Esophagus muscularis mucosa (tissue), 4 donors: ENCODE data around the gene S1PR2. TPM values are rescaled to one million over a fixed set of nuclear protein-coding genes. Genes with fewer than 3 reads are reported as not detected.

Source experiments
- DNase-seq: peaks from one replicate; pipeline ENCODE4 v3.0.0-alpha.2; 2017; ENCODE audit errors: extremely low spot score
- H3K27ac ChIP-seq, 4 donors: fragments of 200-600 bp; sonication (generic); replicated peaks in 1 of 4; 1 replicate in 3 of 4; 2 replicates in 1 of 4; pipeline ENCODE4 v1.5.1; 2016 to 2019; ENCODE audit warnings: mild to moderate bottlenecking in 1 of 4
- H3K27me3 ChIP-seq, 4 donors: fragments of 200-600 bp; sonication (generic); one replicate each; pipeline versions ENCODE4 v1.5.1 to v1.6.0; 2016 to 2019
- H3K36me3 ChIP-seq, 4 donors: fragments of 200-600 bp; sonication (generic); one replicate each; pipeline ENCODE4 v1.5.1; 2016 to 2019
- H3K4me1 ChIP-seq, 4 donors: fragments of 200-600 bp; sonication (generic); one replicate each; pipeline ENCODE4 v1.5.1; 2016 to 2019
- H3K4me3 ChIP-seq, 4 donors: fragments of 200-600 bp; sonication (generic); 1 replicate in 2 of 4; 2 replicates in 2 of 4; pipeline ENCODE4 v1.5.1; 2016 to 2019; ENCODE audit warnings: mild to moderate bottlenecking in 4 of 4, moderate library complexity in 1 of 4
- H3K9me3 ChIP-seq, 4 donors: fragments of 200-600 bp; sonication (generic); 1 replicate in 3 of 4; 2 replicates in 1 of 4; pipeline ENCODE4 v1.5.1; 2016 to 2019
- CTCF ChIP-seq, 3 experiments: fragments of 200-600 bp in 2 of 3; fragments of 450-650 bp in 1 of 3; sonication (generic) in 2 of 3; IDR thresholded peaks; one replicate each; pipeline ENCODE4 v1.5.1; 2017 to 2019; ENCODE audit warnings: antibody characterized with exemption in 3 of 3, mild to moderate bottlenecking in 2 of 3, moderate library complexity in 1 of 3
- EP300 ChIP-seq: sonication (generic); formaldehyde crosslinking; IDR thresholded peaks from one replicate; pipeline ENCODE4 v1.6.1; 2017; ENCODE audit warnings: antibody characterized with exemption
- POLR2A ChIP-seq: fragments of 450-650 bp; IDR thresholded peaks from one replicate; pipeline ENCODE4 v1.6.1; 2017; ENCODE audit warnings: antibody characterized with exemption, moderate library complexity, mild to moderate bottlenecking, low read depth
- POLR2AphosphoS5 ChIP-seq, 2 donors: sonication (generic); formaldehyde crosslinking; IDR thresholded peaks; one replicate each; pipeline ENCODE4 v1.6.1; 2017; ENCODE audit warnings: antibody characterized with exemption in 2 of 2
- WGBS: methylation state at CpG from one replicate; pipeline ENCODE4 v1.1.5; 2018; 5-methylcytosine and 5-hydroxymethylcytosine counted together
- intact Hi-C: fragments of 100-400 bp; cut with DNase I; formaldehyde crosslinking; loops from one replicate; pipeline ENCODE4 v1.15.1; 2023
- total RNA-seq, 4 donors: library from RNA; depleted of rRNA; stranded (reverse); fragments of >200 nt; gene quantifications; one replicate each; pipeline versions ENCODE4 v1.1.0 to v1.2.1, GENCODE V29; 2016

Gene S1PR2
- total RNA-seq, 4 donors from 2014 or later, result 14.5 to 27.7 (median 20.4) TPM

DNA sequence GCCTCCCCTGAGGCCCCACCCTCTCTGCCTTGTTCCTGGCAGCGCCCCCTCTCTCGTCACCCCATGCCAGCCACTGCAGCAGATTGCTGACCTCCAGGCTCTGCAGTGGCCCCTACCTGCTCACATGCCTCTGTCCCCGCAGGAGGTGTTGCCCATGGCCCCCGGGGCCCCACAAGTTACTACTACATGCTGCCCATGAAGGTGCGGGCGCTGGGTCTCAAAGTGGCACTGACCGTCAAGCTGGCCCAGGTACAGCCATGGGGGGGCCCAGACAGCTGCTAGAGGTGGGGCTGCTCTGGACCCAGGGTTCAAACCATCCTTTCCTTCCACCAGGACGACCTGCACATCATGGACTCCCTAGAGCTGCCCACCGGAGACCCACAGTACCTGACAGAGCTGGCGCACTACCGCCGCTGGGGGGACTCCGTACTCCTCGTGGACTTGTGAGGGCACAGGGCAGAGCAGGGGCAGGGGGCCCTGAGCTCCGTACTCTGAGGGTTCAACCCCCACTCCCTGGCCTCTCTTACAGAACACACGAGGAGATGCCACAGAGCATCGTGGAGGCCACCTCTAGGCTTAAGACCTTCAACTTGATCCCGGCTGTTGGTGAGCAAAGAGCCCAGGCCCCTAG, 27.1 kb upstream of the S1PR2 start:
- intact Hi-C loops, result loop anchor here (10.0 kb wide), 1 partner anchor 153 kb away; the partner anchor contains the start of genes ANGPTL6 and PPAN
- H3K4me1 ChIP-seq, result peaks cover 0 to 17% (median 15%) of the 10 kb centered on the region in 4 donors
- no peaks in the 10 kb centered on the region for H3K27me3 ChIP-seq
- no peak for TF ChIP-seq POLR2AphosphoS5 (IDR thresholded peaks at IDR 0.05)
- TF ChIP-seq CTCF (IDR thresholded peaks at IDR 0.05), result no peak
- TF ChIP-seq EP300, result no peak
- no peak for TF ChIP-seq POLR2A
- no peak for DNase-seq
- H3K36me3 ChIP-seq, result peaks cover 31 to 66% (median 59%) of the 10 kb centered on the region in 4 donors
- no peak overlapping the region for H3K27ac ChIP-seq
- WGBS, result 90% methylated on average over 7 of the region's 18 CpGs
- H3K4me3 ChIP-seq, result no peak overlapping the region
- H3K9me3 ChIP-seq, result no peaks in the 10 kb centered on the region

DNA sequence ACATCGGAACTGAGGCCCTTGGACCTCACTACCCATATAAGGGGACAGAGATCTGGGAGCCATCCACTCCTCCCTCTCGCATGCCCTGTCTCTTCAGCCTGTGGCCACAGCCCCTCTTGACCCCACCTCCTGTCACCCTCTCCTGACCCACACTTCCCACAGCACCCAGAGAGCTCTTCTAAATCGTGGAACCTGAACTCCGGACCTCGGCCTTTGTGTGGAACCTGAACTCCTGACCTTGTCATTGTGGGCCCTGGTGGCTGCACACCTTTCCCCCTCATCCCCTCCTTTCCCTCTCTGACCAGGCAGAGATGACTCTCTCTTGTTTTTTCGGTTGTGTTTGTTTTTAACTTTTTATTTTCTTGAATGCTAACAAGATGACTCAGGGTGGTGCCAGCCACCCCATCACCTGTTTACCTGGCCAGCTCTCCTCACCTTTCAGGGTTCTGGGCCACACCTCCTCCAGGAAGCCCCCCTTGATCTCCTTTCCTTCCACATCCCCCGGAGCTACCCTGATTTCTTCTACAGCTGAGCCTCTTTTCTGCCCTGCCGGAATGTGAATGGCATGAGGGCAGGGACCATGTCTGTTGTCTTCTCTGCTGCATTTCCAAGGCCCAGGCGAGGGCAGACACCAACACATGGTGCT, 26.0 kb upstream of the S1PR2 start:
- Histone ChIP-seq H3K36me3 (peaks cover 31 to 66% (median 59%) of the 10 kb centered on the region in 4 donors), H3K4me3 (no peak overlapping the region), H3K9me3 (no peaks in the 10 kb centered on the region), H3K27me3 (no peaks in the 10 kb centered on the region), H3K4me1 (peaks cover 6 to 26% (median 25%) of the 10 kb centered on the region in 4 donors), H3K27ac (no peak overlapping the region)
- no peak for DNase-seq
- TF ChIP-seq CTCF (IDR thresholded peaks at IDR 0.05) (no peak), POLR2A (no peak), POLR2AphosphoS5 (IDR thresholded peaks at IDR 0.05) (no peak), EP300 (no peak)
- WGBS, result 84% methylated on average over 9 of the region's 9 CpGs
- intact Hi-C loops, result loop anchor here (10.0 kb wide), 1 partner anchor 152 kb away; the partner anchor contains the start of genes ANGPTL6 and PPAN

GRCh38 chr19:10256551-10256950, 25.4 kb upstream of the S1PR2 start:
- Histone ChIP-seq H3K27ac (peak overlapping the region in 1 of 4 donors; percentile 4), H3K36me3 (peaks cover 31 to 66% (median 59%) of the 10 kb centered on the region in 4 donors), H3K9me3 (no peaks in the 10 kb centered on the region), H3K27me3 (no peaks in the 10 kb centered on the region), H3K4me3 (no peak overlapping the region), H3K4me1 (peaks cover 6 to 26% (median 25%) of the 10 kb centered on the region in 4 donors)
- DNase-seq, result no peak
- 87% methylated on average over 18 of the region's 18 CpGs for WGBS
- no peak for TF ChIP-seq POLR2AphosphoS5 (IDR thresholded peaks at IDR 0.05)
- no peak for TF ChIP-seq CTCF (IDR thresholded peaks at IDR 0.05)
- no peak for TF ChIP-seq EP300
- no peak for TF ChIP-seq POLR2A
- intact Hi-C loops, result loop anchor here (10.0 kb wide), 1 partner anchor 152 kb away; the partner anchor contains the start of genes ANGPTL6 and PPAN

GRCh38 chr19:10255358-10255757, 24.2 kb upstream of the S1PR2 start:
- Histone ChIP-seq H3K4me1 (peaks cover 14 to 37% (median 36%) of the 10 kb centered on the region in 4 donors), H3K9me3 (no peaks in the 10 kb centered on the region), H3K27ac (no peak overlapping the region), H3K4me3 (no peak overlapping the region), H3K36me3 (peaks cover 31 to 66% (median 59%) of the 10 kb centered on the region in 4 donors), H3K27me3 (no peaks in the 10 kb centered on the region)
- no peak for DNase-seq
- 96% methylated on average over 2 of the region's 2 CpGs for WGBS
- TF ChIP-seq CTCF (IDR thresholded peaks at IDR 0.05), result no peak
- no peak for TF ChIP-seq POLR2AphosphoS5 (IDR thresholded peaks at IDR 0.05)
- TF ChIP-seq EP300, result no peak
- no peak for TF ChIP-seq POLR2A
- intact Hi-C loops, result loop anchor here (10.0 kb wide), 1 partner anchor 151 kb away; the partner anchor contains the start of genes ANGPTL6 and PPAN
